Measurements from ENCODE around the gene CBFA2T2.

DNA sequence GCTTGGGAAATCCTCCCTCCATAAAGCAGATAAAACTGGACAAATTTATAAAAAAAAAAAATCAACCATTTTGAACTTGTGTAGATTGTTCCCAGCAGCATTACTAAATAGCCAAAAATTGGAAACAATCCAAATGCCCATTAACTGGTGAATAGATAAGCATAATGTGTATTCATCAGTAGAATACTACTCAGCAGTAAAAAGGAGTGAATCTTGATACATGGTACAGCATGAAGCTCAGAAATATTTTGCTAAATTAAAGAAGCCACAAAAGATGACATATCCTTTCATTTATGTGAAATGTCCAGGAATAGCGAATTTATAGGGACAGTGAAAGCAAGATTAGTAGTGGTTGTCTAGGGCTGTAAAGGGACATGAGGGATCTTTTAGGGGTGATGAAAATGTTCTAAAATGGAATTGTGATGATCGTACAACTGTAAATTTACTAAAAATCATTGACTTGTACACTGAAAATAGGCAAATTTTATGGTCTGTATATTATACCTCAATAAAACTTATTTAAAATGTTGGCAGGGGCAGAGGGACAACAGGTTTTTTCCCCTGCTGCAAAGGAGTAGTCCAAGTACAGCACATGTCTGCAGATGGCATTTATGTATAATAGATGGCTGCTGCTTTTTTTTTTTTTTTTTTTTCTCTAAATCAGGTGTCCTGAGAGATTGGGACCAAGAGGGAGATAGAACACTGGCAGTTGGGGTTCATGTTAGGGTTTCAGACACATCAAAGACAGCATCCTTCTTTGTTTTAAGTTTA is 59.5 kb downstream of the CBFA2T2 start:
- TF ChIP-seq, protein P1, sequence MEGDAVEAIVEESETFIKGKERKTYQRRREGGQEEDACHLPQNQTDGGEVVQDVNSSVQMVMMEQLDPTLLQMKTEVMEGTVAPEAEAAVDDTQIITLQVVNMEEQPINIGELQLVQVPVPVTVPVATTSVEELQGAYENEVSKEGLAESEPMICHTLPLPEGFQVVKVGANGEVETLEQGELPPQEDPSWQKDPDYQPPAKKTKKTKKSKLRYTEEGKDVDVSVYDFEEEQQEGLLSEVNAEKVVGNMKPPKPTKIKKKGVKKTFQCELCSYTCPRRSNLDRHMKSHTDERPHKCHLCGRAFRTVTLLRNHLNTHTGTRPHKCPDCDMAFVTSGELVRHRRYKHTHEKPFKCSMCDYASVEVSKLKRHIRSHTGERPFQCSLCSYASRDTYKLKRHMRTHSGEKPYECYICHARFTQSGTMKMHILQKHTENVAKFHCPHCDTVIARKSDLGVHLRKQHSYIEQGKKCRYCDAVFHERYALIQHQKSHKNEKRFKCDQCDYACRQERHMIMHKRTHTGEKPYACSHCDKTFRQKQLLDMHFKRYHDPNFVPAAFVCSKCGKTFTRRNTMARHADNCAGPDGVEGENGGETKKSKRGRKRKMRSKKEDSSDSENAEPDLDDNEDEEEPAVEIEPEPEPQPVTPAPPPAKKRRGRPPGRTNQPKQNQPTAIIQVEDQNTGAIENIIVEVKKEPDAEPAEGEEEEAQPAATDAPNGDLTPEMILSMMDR (IDR thresholded peaks at IDR 0.05), result no peak
- no peak for TF ChIP-seq POLR2A (IDR thresholded peaks at IDR 0.05)
